HepG2 (cell line): ENCODE data around the gene HSD17B2. TPM values are rescaled to one million over a fixed set of nuclear protein-coding genes. Genes with fewer than 3 reads are reported as not detected.
A peak's percentile ranks its signal among the peaks of the same experiment; 100 is the strongest.

ENCODE experiments used
- AGO2 ChIP-seq: fragments of 200-400 bp; formaldehyde crosslinking; optimal IDR thresholded peaks from 2 replicates; pipeline ENCODE3; 2017; ENCODE audit warnings: mild to moderate bottlenecking, low read depth, low read length, moderate library complexity
- DNMT1 ChIP-seq: sonication (generic); formaldehyde crosslinking; IDR thresholded peaks from 2 replicates; pipeline ENCODE4 v1.5.1; 2020; ENCODE audit warnings: mild to moderate bottlenecking, missing genetic modification reagents
- KLF11 ChIP-seq: IDR thresholded peaks from 2 replicates; pipeline ENCODE4 v1.6.1; 2016; ENCODE audit warnings: missing compliant biosample characterization
- MED13 ChIP-seq: sonication (generic); formaldehyde crosslinking; IDR thresholded peaks from 2 replicates; pipeline ENCODE4 v1.5.0; 2020; ENCODE audit warnings: missing genetic modification reagents
- MXD4 ChIP-seq: IDR thresholded peaks from 2 replicates; pipeline ENCODE4 v1.6.1; 2016; ENCODE audit warnings: mild to moderate bottlenecking, missing biosample characterization, missing genetic modification reagents
- MYNN ChIP-seq: sonication (generic); formaldehyde crosslinking; IDR thresholded peaks from 2 replicates; pipeline ENCODE4 v1.4.0; 2020; ENCODE audit warnings: mild to moderate bottlenecking, low read depth, missing genetic modification reagents
- SOX5 ChIP-seq: IDR thresholded peaks from 2 replicates; pipeline ENCODE4 v1.6.1; 2016; ENCODE audit warnings: borderline replicate concordance
- SP1 ChIP-seq, 2 experiments: fragments of 450-650 bp in 1 of 2; sonication (generic) in 1 of 2; formaldehyde crosslinking in 1 of 2; IDR thresholded peaks; 2 replicates each; pipeline versions ENCODE4 v1.4.0 to v1.6.1; 2016 to 2020; ENCODE audit warnings: missing genetic modification reagents in 1 of 2
- STAG1 ChIP-seq: sonication (generic); formaldehyde crosslinking; IDR thresholded peaks from 2 replicates; pipeline ENCODE4 v1.4.0; 2020; ENCODE audit warnings: missing genetic modification reagents
- ZNF484 ChIP-seq: sonication (generic); formaldehyde crosslinking; IDR thresholded peaks from 2 replicates; pipeline ENCODE4 v1.5.1; 2020; ENCODE audit warnings: mild to moderate bottlenecking, low read depth, missing genetic modification reagents, borderline replicate concordance
- ZNF792 ChIP-seq: IDR thresholded peaks from 2 replicates; pipeline ENCODE4 v1.6.1; 2016
- polyA plus RNA-seq, 8 experiments: library from polyadenylated mRNA; depleted of rRNA in 3 of 8; stranded (reverse) in 7 of 8; unstranded in 1 of 8; fragments of >200 nt; fragmentation: Illumina TruSeq in 4 of 8; extraction: Trizol in 4 of 8; gene quantifications; 2 replicates each; pipeline versions ENCODE4 v1.2.1 to v1.2.3, GENCODE V29; 2011 to 2016; ENCODE audit warnings: low read depth in 4 of 8, missing spikeins in 1 of 8, mixed read lengths in 1 of 8; ENCODE audit not compliant: insufficient read depth in 1 of 8
- total RNA-seq, 5 experiments: library from RNA; depleted of rRNA; stranded (reverse); fragments of >200 nt; fragmentation: Illumina TruSeq; extraction: Trizol; gene quantifications; 2 replicates each; pipeline ENCODE4 v1.2.3, GENCODE V29; 2016; ENCODE audit warnings: low read depth in 1 of 5
- TF ChIP-seq, protein P1 (sequence below): sonication (generic); formaldehyde crosslinking; IDR thresholded peaks from 2 replicates; pipeline ENCODE4 v1.5.0; 2020; ENCODE audit warnings: missing genetic modification reagents
- TF ChIP-seq, protein P2 (sequence below): sonication (generic); formaldehyde crosslinking; IDR thresholded peaks from 2 replicates; pipeline ENCODE4 v1.8.0; 2022; ENCODE audit warnings: missing genetic modification reagents, mild to moderate bottlenecking, borderline replicate concordance
- TF ChIP-seq, protein P3 (sequence below): sonication (generic); formaldehyde crosslinking; IDR thresholded peaks from 2 replicates; pipeline ENCODE4 v1.5.0; 2020; ENCODE audit warnings: missing genetic modification reagents
- TF ChIP-seq, protein P4 (sequence below): IDR thresholded peaks from 2 replicates; pipeline ENCODE4 v1.6.1; 2016; ENCODE audit warnings: missing compliant biosample characterization, missing genetic modification reagents, borderline replicate concordance
- TF ChIP-seq, protein P5 (sequence below): sonication (generic); formaldehyde crosslinking; conservative IDR thresholded peaks from 2 replicates; pipeline ENCODE4 v1.4.0; 2020; ENCODE audit warnings: mild to moderate bottlenecking, missing genetic modification reagents, moderate library complexity
- TF ChIP-seq, protein P6 (sequence below): sonication (generic); formaldehyde crosslinking; IDR thresholded peaks from 2 replicates; pipeline ENCODE4 v1.4.0; 2020; ENCODE audit warnings: missing genetic modification reagents, borderline replicate concordance

Gene HSD17B2
- total and polyA plus RNA-seq, 2 of the 13 experiments (the other 11 are each of a cell fraction or from before 2014, with no cell fraction given), result 26.3 to 69.3 TPM

DNA sequence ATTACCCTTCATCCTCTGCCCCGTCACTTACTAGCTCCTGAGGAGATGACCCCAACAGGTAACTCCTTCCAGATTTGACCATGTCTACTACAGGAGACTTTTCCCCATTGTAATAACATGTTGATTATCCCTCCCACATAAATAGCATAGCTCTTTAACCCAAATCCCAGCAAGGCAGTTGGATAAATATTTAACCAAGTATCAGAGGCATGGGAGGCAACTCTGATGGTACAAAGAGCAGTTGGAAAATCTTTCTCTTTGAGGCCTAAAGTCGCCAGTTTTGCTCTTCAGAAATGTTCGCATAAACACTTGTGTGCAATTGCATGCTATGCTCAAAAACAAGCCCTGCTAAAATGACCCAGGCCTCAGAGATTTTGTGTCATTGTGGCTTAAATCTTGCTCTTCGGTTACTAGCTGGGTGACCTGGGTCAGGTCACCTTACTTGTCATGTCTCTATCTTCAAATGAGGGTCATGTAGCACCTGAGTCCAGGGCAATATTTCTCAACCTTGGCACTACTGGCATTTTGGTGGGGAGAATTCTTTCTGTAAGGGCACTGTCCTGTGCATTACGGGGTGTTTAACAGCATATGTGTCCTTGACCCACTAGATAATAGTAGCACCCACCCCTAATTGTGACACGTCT lies 48.8 kb downstream of the HSD17B2 start (continued):
- TF ChIP-seq MED13, result 0 out of 2 replicates have a peak, but pooled peaks have one; percentile 39
- TF ChIP-seq, protein P1, sequence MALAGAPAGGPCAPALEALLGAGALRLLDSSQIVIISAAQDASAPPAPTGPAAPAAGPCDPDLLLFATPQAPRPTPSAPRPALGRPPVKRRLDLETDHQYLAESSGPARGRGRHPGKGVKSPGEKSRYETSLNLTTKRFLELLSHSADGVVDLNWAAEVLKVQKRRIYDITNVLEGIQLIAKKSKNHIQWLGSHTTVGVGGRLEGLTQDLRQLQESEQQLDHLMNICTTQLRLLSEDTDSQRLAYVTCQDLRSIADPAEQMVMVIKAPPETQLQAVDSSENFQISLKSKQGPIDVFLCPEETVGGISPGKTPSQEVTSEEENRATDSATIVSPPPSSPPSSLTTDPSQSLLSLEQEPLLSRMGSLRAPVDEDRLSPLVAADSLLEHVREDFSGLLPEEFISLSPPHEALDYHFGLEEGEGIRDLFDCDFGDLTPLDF (CRISPR knock-in tag), result no peak
- TF ChIP-seq, protein P2, sequence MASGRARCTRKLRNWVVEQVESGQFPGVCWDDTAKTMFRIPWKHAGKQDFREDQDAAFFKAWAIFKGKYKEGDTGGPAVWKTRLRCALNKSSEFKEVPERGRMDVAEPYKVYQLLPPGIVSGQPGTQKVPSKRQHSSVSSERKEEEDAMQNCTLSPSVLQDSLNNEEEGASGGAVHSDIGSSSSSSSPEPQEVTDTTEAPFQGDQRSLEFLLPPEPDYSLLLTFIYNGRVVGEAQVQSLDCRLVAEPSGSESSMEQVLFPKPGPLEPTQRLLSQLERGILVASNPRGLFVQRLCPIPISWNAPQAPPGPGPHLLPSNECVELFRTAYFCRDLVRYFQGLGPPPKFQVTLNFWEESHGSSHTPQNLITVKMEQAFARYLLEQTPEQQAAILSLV, result no peak
- no peak for TF ChIP-seq MXD4
- TF ChIP-seq, protein P3, sequence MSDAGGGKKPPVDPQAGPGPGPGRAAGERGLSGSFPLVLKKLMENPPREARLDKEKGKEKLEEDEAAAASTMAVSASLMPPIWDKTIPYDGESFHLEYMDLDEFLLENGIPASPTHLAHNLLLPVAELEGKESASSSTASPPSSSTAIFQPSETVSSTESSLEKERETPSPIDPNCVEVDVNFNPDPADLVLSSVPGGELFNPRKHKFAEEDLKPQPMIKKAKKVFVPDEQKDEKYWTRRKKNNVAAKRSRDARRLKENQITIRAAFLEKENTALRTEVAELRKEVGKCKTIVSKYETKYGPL, result 0 out of 2 replicates have a peak, but pooled peaks have one; percentile 40
- no peak for TF ChIP-seq ZNF484 (CRISPR knock-in tag)
- TF ChIP-seq SOX5 (CRISPR knock-in tag), result peak; percentile 38; the same call in 1 of the 2 replicates
- TF ChIP-seq, protein P4, sequence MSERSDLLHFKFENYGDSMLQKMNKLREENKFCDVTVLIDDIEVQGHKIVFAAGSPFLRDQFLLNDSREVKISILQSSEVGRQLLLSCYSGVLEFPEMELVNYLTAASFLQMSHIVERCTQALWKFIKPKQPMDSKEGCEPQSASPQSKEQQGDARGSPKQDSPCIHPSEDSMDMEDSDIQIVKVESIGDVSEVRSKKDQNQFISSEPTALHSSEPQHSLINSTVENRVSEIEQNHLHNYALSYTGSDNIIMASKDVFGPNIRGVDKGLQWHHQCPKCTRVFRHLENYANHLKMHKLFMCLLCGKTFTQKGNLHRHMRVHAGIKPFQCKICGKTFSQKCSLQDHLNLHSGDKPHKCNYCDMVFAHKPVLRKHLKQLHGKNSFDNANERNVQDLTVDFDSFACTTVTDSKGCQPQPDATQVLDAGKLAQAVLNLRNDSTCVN, result no peak
- TF ChIP-seq, protein P5, sequence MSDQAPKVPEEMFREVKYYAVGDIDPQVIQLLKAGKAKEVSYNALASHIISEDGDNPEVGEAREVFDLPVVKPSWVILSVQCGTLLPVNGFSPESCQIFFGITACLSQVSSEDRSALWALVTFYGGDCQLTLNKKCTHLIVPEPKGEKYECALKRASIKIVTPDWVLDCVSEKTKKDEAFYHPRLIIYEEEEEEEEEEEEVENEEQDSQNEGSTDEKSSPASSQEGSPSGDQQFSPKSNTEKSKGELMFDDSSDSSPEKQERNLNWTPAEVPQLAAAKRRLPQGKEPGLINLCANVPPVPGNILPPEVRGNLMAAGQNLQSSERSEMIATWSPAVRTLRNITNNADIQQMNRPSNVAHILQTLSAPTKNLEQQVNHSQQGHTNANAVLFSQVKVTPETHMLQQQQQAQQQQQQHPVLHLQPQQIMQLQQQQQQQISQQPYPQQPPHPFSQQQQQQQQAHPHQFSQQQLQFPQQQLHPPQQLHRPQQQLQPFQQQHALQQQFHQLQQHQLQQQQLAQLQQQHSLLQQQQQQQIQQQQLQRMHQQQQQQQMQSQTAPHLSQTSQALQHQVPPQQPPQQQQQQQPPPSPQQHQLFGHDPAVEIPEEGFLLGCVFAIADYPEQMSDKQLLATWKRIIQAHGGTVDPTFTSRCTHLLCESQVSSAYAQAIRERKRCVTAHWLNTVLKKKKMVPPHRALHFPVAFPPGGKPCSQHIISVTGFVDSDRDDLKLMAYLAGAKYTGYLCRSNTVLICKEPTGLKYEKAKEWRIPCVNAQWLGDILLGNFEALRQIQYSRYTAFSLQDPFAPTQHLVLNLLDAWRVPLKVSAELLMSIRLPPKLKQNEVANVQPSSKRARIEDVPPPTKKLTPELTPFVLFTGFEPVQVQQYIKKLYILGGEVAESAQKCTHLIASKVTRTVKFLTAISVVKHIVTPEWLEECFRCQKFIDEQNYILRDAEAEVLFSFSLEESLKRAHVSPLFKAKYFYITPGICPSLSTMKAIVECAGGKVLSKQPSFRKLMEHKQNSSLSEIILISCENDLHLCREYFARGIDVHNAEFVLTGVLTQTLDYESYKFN (CRISPR knock-in tag), result peak; percentile 90
- no peak for TF ChIP-seq MYNN (CRISPR knock-in tag)
- TF ChIP-seq, protein P6, sequence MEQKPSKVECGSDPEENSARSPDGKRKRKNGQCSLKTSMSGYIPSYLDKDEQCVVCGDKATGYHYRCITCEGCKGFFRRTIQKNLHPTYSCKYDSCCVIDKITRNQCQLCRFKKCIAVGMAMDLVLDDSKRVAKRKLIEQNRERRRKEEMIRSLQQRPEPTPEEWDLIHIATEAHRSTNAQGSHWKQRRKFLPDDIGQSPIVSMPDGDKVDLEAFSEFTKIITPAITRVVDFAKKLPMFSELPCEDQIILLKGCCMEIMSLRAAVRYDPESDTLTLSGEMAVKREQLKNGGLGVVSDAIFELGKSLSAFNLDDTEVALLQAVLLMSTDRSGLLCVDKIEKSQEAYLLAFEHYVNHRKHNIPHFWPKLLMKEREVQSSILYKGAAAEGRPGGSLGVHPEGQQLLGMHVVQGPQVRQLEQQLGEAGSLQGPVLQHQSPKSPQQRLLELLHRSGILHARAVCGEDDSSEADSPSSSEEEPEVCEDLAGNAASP (CRISPR knock-in tag), result peak; percentile 28; the same call in 1 of the 2 replicates
- TF ChIP-seq ZNF792 (CRISPR knock-in tag), result no peak
- peak; percentile 26; the same call in 1 of the 2 replicates for TF ChIP-seq STAG1 (CRISPR knock-in tag)
- no peak for TF ChIP-seq SP1 (IDR thresholded peaks at IDR 0.05)
- TF ChIP-seq SP1 (CRISPR knock-in tag; IDR thresholded peaks at IDR 0.05), result no peak
- TF ChIP-seq DNMT1 (CRISPR knock-in tag), result no peak
- TF ChIP-seq KLF11 (CRISPR knock-in tag), result no peak
- TF ChIP-seq AGO2, result no peak
